ENCODE results near the gene EMD.
"Not testable (repeated sequence)": the region's sequence is repeated elsewhere in the genome, so short reads cannot be mapped to it uniquely, and the experiment has no call there.

EMD gene

GRCh38 chrX:154378799-154379568 is at the start of gene EMD:
TSS of gene EMD (plus strand) at chrX:154379295. CDS start at chrX:154379485, 190 bp downstream.
- DNase-seq (ENCODE audit: low read depth), result peak; percentile 92

- no peak for DNase-seq (ENCODE audit: low read depth)
Measured at GRCh38 chrX:154332561-154332960, 46.5 kb upstream of the EMD start.

- no peak for DNase-seq (ENCODE audit: low read depth)
Measured at GRCh38 chrX:154333116-154333515, 46.0 kb upstream of the EMD start.

GRCh38 chrX:154333837-154334271 is 45.2 kb upstream of the EMD start:
- DNase-seq (ENCODE audit: low read depth), result no peak

- DNase-seq (ENCODE audit: low read depth), result no peak
Measured at GRCh38 chrX:154334496-154334895, 44.6 kb upstream of the EMD start.

- DNase-seq (ENCODE audit: low read depth), result not testable (repeated sequence)
Measured at GRCh38 chrX:154341399-154342298, 37.4 kb upstream of the EMD start.

- DNase-seq (ENCODE audit: low read depth), result not testable (repeated sequence)
Measured at GRCh38 chrX:154343063-154343462, 36.0 kb upstream of the EMD start.

GRCh38 chrX:154343620-154344019 is 35.5 kb upstream of the EMD start:
- not testable (repeated sequence) for DNase-seq (ENCODE audit: low read depth)

GRCh38 chrX:154348114-154348531 is 31.0 kb upstream of the EMD start:
- no peak for DNase-seq (ENCODE audit: low read depth)

GRCh38 chrX:154348646-154349358 is 30.3 kb upstream of the EMD start:
- no peak for DNase-seq (ENCODE audit: low read depth)

- DNase-seq (ENCODE audit: low read depth), result no peak
Measured at GRCh38 chrX:154349359-154349935, 29.6 kb upstream of the EMD start.

GRCh38 chrX:154349979-154350378 is 29.1 kb upstream of the EMD start:
- DNase-seq (ENCODE audit: low read depth), result no peak

GRCh38 chrX:154350429-154351182 is 28.5 kb upstream of the EMD start:
- DNase-seq (ENCODE audit: low read depth), result no peak

GRCh38 chrX:154351183-154352011 is 27.7 kb upstream of the EMD start:
- no peak for DNase-seq (ENCODE audit: low read depth)

- no peak for DNase-seq (ENCODE audit: low read depth)
Measured at GRCh38 chrX:154352012-154352401, 27.1 kb upstream of the EMD start.

GRCh38 chrX:154352466-154352865 is 26.6 kb upstream of the EMD start:
- DNase-seq (ENCODE audit: low read depth), result no peak

GRCh38 chrX:154353172-154353843 is 25.8 kb upstream of the EMD start:
- no peak for DNase-seq (ENCODE audit: low read depth)

GRCh38 chrX:154354013-154354412 is 25.1 kb upstream of the EMD start:
- DNase-seq (ENCODE audit: low read depth), result no peak

- no peak for DNase-seq (ENCODE audit: low read depth)
Measured at GRCh38 chrX:154354516-154354915, 24.6 kb upstream of the EMD start.

Data from stimulated activated CD8-positive, alpha-beta memory T cell treated with anti-CD3 and anti-CD28 coated beads, Interleukin-12 subunit alpha, Interleukin-12 subunit beta, amount 100 ng/mL, for 4 hours (primary cell).